Measurements from ENCODE around the gene GBF1. TPM values are rescaled to one million over a fixed set of nuclear protein-coding genes. Genes with fewer than 3 reads are reported as not detected.

GBF1 gene
- total and polyA plus RNA-seq, 4 donors: 6.0 to 27.2 (median 15.2) TPM

DNA sequence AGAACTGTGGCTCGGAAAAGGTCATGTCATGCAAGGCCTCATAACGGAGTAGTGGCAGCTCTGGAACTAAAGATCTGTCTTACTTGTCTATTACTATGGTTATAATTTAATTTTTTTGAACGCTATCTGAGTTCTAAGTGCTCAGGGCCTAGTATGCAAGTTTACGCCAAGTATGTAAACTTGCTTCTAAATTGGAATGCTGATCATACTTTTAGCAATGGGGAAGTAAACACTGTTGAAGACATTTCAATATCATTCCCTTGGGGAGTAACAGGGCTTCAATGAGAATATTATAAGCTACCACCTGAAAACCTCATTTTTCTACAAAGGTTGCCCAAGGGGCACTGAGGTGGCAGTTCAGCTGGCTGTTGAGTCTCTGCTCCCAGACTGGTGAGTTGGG lies 80.7 kb downstream of the GBF1 start:
- H3K4me3 ChIP-seq (ENCODE audit: low read depth in 1 of 3, low read length in 3 of 3): no peak overlapping the region
- 93% methylated on average over 4 of the region's 4 CpGs for WGBS
- H3K27me3 ChIP-seq (ENCODE audit: control insufficient read depth in 4 of 4, insufficient read depth in 4 of 4, low read length in 3 of 4): no peaks in the 10 kb centered on the region
- H3K9ac ChIP-seq (ENCODE audit: low read depth in 1 of 2, low read length in 2 of 2): no peak overlapping the region
- H3K4me1 ChIP-seq (ENCODE audit: control insufficient read depth in 4 of 4, insufficient read depth in 4 of 4, low read length in 3 of 4): no peaks in the 10 kb centered on the region
- H3K36me3 ChIP-seq (ENCODE audit: control insufficient read depth in 4 of 4, insufficient read depth in 3 of 4, low read depth in 1 of 4, low read length in 3 of 4): peaks cover 0 to 1% (median 0%) of the 10 kb centered on the region in 4 donors
- DNase-seq (ENCODE audit: low spot score): no peak
- H3K27ac ChIP-seq (ENCODE audit: low read depth in 1 of 2, low read length in 2 of 2): no peak overlapping the region
- TF ChIP-seq YY1 (IDR thresholded peaks at IDR 0.05) (no peak), JUND (IDR thresholded peaks at IDR 0.05) (no peak), HNF4G (IDR thresholded peaks at IDR 0.05) (no peak), FOXA1 (IDR thresholded peaks at IDR 0.05) (no peak), HNF4A (conservative IDR thresholded peaks at IDR 0.05) (no peak), RAD21 (IDR thresholded peaks at IDR 0.05) (no peak), TAF1 (conservative IDR thresholded peaks at IDR 0.05) (no peak), CTCF (IDR thresholded peaks at IDR 0.05; ENCODE audit: low read depth, low read length, missing input control) (no peak), FOXA2 (IDR thresholded peaks at IDR 0.05) (no peak), ATF3 (IDR thresholded peaks at IDR 0.05) (no peak), ZBTB33 (IDR thresholded peaks at IDR 0.05) (no peak), GABPA (IDR thresholded peaks at IDR 0.05 in 1 of 2, conservative IDR thresholded peaks at IDR 0.05 in 1 of 2) (no peak), NR2F2 (IDR thresholded peaks at IDR 0.05) (no peak), SP1 (IDR thresholded peaks at IDR 0.05) (no peak), RXRA (IDR thresholded peaks at IDR 0.05) (no peak), EGR1 (IDR thresholded peaks at IDR 0.05; ENCODE audit: low read depth in 2 of 2) (no peak)
- TF ChIP-seq, protein P1, sequence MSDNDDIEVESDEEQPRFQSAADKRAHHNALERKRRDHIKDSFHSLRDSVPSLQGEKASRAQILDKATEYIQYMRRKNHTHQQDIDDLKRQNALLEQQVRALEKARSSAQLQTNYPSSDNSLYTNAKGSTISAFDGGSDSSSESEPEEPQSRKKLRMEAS (IDR thresholded peaks at IDR 0.05): no peak
- TF ChIP-seq, protein P2, sequence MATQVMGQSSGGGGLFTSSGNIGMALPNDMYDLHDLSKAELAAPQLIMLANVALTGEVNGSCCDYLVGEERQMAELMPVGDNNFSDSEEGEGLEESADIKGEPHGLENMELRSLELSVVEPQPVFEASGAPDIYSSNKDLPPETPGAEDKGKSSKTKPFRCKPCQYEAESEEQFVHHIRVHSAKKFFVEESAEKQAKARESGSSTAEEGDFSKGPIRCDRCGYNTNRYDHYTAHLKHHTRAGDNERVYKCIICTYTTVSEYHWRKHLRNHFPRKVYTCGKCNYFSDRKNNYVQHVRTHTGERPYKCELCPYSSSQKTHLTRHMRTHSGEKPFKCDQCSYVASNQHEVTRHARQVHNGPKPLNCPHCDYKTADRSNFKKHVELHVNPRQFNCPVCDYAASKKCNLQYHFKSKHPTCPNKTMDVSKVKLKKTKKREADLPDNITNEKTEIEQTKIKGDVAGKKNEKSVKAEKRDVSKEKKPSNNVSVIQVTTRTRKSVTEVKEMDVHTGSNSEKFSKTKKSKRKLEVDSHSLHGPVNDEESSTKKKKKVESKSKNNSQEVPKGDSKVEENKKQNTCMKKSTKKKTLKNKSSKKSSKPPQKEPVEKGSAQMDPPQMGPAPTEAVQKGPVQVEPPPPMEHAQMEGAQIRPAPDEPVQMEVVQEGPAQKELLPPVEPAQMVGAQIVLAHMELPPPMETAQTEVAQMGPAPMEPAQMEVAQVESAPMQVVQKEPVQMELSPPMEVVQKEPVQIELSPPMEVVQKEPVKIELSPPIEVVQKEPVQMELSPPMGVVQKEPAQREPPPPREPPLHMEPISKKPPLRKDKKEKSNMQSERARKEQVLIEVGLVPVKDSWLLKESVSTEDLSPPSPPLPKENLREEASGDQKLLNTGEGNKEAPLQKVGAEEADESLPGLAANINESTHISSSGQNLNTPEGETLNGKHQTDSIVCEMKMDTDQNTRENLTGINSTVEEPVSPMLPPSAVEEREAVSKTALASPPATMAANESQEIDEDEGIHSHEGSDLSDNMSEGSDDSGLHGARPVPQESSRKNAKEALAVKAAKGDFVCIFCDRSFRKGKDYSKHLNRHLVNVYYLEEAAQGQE (IDR thresholded peaks at IDR 0.05): no peak
- no peaks in the 10 kb centered on the region for H3K9me3 ChIP-seq (ENCODE audit: control insufficient read depth in 4 of 4, low read length in 3 of 4)
